GM18498 (cell line): Measurements from ENCODE around the gene TSR1.

Source experiments
- ATAC-seq: cut with Tn5 transposase; IDR thresholded peaks from one replicate; pipeline ENCODE4 v1.9.1; 2021; ENCODE audit warnings: mild to moderate bottlenecking, moderate library complexity; ENCODE audit not compliant: unreplicated experiment

The TSR1 gene

DNA sequence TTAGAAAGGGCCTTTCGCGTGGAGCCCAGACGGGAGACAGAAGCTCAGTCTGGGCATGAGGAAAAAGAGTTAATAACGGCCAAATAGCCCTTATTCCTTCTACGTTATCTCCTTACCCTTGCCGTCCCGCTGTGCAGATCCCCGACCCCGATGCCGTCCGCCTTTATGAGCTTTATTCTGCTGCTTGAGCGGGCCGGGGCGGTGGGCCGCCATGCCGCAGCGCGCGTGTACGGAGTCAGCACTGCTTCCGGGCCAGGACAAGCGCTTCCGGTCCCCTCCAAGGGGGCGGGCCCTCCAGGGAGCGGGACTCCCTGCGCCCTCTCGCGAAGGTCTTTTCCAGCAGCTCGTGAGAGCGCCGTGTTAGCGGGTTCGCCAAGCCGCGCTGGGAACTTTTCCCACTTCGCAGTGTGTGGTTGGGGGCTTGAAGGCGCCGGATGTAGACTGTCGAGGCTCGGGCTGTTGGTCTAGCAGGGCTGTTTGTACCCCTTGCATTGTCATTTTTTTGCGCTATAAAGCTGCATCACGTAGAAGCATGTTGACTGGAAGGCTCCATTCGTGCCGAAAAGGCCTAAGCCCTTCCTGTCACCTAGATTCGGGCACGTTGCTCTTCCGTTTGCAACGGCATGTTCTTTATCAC lies at the start of gene TSR1:
TSS of gene TSR1 (minus strand) at position 243 of the 637 bp plus-strand sequence. CDS start at position 213, 30 bp downstream.
- peak; percentile 79 for ATAC-seq

GRCh38 chr17:2385240-2386210 lies 49.3 kb upstream of the TSR1 start:
- ATAC-seq, result no peak

- ATAC-seq, result no peak
Measured at GRCh38 chr17:2384439-2385127, 48.3 kb upstream of the TSR1 start.

DNA sequence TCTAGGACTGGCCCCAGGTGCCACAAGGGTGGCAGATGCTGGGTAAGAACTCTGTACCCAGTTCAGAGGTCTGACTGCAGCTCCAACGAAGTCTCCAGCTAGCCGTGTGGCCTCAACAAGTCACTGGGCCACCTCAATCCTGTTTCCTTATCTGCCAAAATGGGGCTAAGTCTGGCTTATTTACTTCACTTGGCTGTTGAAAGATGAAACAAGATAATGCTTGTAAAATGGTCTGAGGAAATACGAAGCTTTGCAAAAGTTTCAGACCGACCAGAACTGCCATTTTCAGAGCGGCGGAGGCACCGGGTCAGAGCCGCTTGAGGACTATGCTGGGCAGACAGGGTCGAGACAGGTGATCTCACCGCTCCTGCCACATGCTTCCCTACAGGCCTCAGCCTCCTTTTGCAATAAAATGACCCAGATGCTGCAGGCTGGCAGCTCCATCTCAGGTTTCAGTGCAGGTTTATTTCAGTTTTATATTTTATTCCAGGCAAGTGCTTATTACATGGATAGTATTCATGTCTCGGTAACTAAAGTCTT lies 47.4 kb upstream of the TSR1 start:
- no peak for ATAC-seq

DNA sequence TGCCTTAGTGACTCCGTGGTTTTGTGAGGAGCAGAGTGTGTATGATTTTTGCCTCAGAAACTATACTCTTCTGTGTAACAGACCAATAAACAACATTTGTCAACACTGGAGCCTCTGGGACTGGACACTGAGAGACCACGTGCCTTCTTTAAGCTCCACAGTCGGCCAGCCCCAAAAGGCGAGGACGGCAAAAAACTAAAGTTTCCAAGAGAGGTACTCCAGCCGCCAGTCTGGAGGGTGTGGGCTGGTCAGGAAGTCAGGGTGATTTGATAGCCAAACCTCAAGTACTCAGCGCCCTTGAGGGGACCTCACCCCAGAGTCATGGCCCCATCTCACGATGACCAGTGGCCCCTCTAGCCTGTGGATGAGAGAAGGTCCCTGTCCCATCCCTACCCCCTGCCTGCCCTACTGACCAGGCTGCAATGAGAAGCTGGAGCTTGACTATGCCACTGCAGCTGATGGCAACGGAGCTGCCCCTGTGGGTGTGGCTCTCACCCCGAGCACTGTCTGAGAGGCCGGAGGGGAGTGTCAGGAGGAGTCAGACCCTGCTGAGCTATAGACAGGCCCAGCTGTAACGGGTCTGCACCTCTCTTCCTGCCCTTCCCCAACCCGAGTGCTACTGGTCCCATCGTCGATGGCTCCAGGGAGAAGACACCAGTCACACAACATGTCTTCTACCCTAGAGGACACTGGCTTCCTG lies 44.8 kb upstream of the TSR1 start:
- ATAC-seq, result no peak

DNA sequence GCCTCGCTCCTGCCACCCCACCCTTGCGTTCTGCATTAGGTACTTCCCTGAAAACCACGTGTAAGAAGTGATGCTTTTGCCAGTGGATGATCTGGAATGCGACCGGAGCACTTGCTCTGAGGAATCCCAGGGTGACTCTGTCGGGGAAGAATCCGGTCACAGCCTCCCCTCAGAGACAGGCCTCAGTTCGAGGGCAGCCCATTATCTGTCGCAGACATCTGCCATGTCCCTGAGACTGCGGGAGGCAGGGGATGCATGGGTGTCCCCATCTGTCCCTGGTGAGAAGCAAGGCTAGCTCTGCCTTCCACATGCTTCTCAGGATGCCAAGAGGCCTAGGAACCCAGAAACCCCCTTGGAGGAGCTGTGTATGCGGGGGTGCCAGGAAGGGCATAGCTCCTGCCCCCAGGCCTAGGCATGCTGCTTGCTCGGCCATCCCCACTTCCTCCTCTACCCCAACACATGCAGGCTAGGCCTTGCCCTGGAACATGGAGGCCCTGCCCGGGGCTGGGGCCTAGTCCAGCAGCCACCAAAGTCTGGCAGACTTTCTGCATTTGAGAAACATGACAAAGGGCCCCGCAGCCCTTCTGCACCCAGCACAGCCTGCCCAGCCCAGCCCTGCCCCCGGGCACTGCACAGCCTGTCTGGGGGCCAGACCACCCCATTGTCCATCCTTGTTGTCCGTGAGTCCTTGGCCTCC lies 44.1 kb upstream of the TSR1 start:
- no peak for ATAC-seq

- no peak for ATAC-seq
Measured at GRCh38 chr17:2379489-2380225, 43.4 kb upstream of the TSR1 start.

DNA sequence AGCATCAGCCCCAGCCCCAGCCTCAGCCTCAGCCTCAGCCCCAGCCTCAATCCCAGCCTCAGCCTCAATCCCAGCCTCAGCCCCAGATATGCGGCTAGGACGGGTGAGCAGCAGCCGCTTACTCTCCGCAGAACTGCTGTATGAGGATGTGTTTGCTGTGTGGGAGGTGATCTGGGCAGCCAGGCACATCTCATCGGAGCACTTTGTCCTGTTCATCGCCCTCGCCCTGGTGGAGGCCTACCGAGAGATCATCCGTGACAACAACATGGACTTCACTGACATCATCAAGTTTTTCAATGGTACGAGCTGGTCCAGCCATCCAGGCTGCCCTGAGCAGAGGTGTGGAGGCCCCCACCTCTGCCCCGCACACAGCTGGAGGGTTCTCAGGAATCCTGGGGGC lies 42.6 kb upstream of the TSR1 start:
- no peak for ATAC-seq

DNA sequence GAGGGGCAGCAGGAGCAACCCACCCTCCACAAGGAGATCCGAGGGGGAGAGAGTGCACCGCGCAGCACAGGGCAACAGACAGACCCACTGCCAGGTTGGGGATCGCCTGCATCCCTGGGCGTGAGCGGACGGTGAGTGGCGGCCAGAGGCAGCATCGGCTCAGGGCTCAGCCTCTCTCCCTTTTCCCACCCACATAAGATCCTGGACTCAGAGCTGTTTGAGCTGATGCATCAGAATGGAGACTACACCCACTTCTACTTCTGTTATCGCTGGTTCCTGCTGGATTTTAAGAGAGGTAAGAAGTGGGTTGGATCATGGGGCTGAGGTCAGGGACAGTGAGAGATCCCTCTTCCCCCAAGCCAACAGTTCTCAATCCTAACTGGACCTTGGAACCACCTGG lies 41.4 kb upstream of the TSR1 start:
- no peak for ATAC-seq

DNA sequence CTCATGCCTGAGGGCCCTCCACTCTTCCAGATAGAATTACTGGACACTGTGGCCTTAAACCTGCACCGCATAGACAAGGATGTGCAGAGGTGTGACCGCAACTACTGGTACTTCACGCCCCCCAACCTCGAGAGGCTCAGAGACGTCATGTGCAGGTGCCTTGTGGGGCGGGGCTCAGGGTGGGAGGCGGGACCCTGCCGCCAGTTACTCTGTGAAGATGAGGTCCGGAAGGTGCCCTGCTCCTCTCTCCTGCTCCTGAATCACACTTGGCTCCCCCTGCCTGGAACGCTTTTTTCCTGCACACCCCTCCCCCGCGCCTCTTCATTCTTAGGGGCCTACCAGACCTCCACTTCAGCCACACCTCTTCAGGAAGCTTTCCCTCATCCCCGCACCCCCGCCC lies 39.9 kb upstream of the TSR1 start:
- ATAC-seq, result no peak

DNA sequence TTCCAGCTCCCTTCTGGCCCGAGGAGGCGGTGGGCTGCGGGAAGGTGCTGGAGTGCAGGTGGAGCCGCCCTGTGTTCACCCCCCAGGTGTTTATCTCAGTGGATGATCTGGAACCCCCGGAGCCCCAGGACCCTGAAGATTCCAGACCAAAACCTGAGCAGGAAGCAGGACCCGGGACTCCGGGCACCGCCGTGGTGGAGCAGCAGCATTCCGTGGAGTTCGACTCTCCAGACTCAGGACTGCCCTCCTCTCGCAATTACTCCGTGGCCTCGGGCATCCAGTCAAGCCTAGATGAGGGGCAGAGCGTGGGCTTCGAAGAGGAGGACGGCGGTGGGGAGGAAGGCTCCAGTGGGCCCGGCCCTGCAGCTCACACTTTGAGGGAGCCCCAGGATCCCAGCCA lies 39.1 kb upstream of the TSR1 start:
- ATAC-seq, result no peak

DNA sequence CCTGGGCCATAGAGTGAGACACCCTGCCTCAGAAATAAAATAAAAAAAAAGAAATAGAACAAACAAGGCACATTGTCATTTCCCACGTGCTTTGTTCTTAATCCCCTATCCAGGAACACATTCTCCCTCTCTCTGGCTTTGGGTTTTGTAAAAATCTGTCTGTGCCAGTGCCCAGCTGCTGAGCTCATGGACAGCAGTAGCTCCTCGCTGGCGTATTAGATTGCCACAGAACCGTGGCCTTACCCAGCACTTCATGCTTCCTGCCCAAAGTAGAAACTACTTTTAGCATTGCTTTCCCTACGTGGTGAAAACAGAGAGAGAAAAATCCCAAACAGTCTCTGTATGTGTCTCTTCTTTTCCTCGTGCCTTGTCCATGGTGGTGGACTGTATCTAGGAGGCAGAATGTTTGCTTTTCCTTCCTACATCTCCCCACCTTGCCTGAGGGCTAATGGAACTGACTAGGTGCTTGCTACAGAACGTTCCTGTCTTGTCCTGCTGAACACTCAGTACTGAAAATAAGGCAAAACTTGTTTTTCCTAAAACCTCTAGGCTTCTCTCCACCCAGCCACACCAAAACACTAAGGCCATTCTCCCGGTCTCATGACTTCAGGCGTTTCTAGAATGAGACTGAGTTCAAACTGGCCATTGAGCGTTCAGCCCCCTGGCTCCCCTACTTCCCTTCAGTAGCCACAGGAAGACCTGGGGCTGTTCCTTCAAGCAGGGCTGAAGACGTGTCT lies 38.5 kb upstream of the TSR1 start:
- ATAC-seq, result no peak

DNA sequence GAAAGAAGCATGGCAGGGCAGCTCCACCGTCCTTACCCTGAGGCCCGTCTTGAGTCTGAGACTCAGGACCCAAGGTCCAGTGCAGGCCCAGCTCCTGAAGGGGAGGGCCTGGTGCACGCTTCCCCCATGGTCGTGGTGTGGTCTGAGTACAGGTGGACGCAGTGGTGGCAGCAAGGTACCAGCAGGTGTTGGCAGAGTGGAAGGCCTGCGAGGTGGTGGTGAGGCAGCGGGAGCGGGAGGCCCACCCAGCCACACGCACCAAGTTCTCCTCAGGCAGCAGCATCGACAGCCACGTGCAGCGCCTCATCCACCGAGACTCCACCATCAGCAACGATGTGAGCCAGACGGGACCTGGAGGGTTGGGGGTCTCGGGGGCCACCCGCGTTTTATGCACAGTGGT lies 36.9 kb upstream of the TSR1 start:
- no peak for ATAC-seq

GRCh38 chr17:2372681-2373080 lies 36.4 kb upstream of the TSR1 start:
- ATAC-seq, result no peak

DNA sequence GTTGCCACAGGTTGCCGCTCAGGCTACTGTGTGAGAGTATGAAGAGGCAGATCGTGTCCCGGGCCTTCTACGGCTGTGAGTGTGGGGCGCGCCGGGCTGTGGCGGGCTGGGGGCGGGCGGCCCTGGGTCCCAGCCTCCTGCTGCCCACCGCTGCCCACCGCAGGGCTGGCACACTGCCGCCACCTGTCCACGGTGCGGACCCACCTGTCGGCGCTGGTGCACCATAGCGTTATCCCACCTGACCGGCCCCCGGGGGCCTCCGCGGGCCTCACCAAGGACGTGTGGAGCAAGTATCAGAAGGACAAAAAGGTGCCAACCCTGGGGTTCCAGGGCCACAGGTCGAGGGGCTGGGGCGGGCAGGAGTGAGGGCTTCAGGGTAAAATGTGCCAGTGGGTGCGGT lies 35.9 kb upstream of the TSR1 start:
- no peak for ATAC-seq

DNA sequence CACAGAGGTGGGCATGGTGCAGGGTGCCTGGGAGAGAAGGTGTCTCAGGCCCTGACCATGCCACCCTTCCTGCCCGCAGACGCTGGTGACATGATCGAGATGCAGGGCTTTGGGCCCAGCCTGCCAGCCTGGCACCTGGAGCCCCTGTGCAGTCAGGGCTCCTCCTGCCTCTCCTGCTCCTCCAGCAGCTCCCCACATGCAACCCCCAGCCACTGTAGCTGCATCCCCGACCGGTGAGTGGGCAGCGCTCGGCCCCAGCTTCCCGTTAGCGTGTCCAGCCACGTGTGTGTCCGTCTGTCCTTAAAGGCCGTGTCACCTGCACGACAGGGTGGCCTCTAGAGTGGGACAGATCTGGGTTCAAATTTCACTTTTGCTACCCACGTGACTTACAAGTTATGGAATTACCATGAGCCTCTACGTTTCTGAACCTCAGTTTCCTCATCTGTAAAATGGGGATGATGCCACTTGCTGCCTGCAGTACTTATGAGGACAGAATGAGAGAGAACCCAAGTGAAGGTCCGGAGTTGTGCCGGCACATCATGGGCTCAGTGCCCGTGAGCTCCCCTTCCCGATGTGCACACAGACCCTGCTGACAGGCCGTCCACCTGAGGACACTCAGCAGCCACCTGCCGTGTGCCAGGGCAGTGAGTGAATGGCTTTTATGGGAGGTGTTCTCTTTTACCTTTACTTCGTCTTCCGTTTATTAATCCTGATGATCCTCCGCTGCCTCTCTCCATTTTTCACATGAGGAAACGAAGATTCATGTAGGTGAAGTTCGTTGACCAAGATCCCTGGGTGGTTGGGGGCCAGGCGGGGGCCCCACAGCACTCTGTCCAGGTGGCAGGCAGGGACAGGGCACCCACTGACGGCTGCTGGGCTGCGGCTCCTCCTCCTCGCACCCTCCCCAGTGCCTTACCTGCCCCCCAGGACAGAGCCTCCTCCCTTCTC lies 35.2 kb upstream of the TSR1 start:
- ATAC-seq, result no peak

DNA sequence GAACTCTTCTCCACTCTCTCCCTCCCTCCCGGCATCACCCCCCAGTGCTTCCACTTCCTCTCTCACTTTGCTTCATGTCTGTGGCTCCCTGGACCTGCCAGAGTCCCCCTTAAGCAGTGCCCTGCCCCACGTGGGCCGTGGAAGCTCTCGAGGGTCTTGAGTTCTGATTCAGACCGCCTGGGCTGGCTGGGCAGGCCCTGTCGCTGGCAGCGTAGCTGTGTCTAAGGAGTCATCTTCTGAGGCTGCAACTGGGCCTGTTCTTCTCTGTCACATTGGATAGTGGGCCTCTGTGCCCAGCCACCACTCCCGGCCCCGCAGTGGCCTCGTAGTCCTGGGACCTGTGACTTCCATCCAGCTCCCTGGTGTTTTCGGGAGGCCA lies 33.9 kb upstream of the TSR1 start:
- no peak for ATAC-seq
